GM12892 (cell line): ENCODE results near the gene VPS51.

Experiments
- POLR2A ChIP-seq: IDR thresholded peaks from 2 replicates; pipeline ENCODE4 v1.6.1; 2011; ENCODE audit warnings: low read depth, low read length, control low read depth
- POLR2AphosphoS5 ChIP-seq: IDR thresholded peaks from 2 replicates; pipeline ENCODE4 v1.6.1; 2011; ENCODE audit warnings: low read depth, low read length, control low read depth
- TAF1 ChIP-seq: IDR thresholded peaks from 2 replicates; pipeline ENCODE4 v1.6.1; 2011; ENCODE audit warnings: low read depth, mild to moderate bottlenecking, control low read depth, low read length, borderline replicate concordance

GRCh38 chr11:65104628-65105027 is 8.6 kb downstream of the VPS51 start:
- TF ChIP-seq TAF1 (no peak), POLR2A (no peak), POLR2AphosphoS5 (no peak)
